HG03103 (cell line): ENCODE measurements around the gene OGFRL1.
"Not testable (repeated sequence)": the region's sequence is repeated elsewhere in the genome, so short reads cannot be mapped to it uniquely, and the experiment has no call there.

Experiments
- ATAC-seq: cut with Tn5 transposase; IDR thresholded peaks from one replicate; pipeline ENCODE4 v1.9.1; 2021; ENCODE audit warnings: low read depth; ENCODE audit not compliant: unreplicated experiment

The OGFRL1 gene

DNA sequence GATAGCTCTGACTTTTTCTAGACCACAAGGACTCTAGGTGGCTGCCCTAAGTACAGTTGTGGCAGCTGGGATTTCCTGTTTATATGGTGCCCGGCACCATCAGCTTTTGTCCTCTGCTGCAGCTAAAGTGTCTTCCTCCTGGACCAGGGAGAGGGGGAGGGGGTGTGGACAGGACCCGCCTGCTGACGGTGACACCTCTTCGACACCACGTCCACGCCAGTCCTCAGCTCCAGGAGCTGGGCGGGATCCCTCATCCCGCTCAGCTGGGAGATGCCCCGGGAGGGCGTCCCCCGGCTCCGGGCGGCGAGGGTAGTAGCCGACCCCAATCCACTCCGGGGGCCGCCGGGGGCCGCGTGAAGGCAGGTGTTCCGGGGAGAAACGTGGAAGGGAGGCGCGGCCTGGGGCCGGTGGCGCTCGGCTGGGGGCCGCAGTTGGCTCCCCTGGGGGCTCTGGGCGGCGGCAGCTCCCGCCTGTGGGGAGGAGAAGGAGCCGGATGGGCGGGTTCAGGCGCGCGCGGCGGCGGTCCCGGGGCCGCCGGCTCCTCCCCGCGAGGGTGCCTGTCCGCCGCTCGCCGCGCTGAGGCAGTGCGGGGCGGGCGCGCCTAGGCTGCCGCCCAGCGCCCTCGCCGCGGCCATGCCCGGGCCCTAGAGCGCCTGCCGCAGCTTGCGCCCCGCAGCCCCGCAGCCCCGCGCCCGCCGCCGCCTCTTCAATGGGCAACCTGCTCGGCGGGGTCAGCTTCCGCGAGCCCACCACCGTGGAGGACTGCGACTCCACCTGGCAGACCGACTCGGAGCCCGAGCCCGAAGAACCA lies at the start of gene OGFRL1:
OGFRL1 (plus strand) TSS at position 584 of the 811 bp plus-strand sequence; CDS start at position 710, 126 bp downstream.
- ATAC-seq = peak; percentile 85

GRCh38 chr6:71239694-71240093 lies 48.9 kb upstream of the OGFRL1 start:
- ATAC-seq = no peak

DNA sequence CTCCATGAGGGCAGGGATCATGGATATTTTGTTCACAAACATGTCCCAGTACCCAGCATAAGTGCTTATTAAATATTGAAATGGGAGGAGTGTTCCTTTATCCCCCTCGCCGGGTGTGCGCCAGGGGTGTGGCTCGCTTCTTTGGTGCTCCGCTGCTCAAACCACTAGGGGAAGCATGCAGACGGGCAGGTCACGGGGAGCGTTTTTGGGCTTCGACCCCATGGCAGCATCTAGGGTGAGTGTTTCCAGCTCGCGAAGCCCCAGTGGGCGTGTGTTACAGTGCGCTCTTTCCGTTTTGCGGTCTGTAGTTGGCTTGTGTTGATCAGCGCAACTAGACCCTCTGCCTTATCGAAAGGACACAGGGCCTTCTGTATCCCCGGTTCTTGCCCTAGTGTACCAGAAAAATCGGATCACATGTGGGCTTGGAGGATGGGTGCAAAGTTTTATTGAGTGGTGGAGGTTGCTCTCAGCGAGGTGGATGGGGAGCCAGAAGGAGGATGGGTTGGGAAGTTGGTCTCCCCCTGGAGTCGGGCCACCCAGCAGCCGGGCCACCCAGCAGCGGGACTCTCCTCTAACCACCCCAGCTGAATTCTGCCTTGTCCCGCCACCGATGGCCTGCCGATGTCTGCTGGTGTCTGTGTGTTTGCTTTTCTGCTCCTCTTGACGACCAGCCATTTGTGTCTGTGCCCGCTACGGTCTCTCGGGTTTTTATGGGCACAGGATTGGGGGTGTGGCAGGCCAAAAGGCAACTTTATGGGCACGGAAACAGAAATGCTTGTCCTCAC lies 43.2 kb upstream of the OGFRL1 start:
- ATAC-seq = no peak

DNA sequence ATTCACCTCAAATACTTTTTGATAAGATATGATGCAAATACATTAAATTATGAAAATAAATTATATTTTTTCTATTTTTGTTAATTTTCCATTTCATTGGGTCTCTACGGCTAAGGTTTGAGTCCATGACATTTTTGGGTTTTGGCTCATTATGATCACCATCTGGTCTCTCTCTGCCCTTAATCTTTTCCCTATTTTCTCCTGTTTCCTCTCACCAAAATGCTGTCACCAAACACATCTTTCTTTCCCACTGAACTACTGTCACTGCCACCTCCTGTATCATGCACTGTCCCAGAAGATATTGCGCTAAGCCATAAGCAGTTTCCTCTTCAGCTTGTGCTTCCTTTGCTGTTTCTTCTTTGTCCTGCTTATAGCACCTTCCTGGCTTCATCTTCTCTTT lies 42.0 kb upstream of the OGFRL1 start:
- ATAC-seq = no peak

DNA sequence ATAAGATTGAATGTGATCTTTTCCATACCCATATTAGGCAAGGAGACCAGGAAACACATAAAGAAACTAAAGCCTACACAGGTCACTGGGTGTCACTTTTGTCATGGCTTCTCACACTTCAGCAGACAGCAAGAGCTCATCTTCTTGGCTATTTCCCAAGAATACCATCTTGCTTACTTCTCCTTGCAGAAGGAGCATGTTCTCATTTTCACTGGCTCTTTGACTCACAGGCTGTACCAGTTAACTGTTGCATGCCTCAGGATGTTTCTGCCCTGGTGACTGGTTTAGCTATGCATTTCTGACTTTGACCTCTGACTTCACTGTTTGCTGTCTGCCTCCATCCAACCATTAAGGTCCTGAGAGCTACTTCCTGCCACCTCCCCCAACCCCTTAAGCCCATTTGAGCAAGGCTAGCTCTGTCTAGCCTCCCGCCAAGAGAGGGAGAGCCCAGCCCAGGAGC lies 40.3 kb upstream of the OGFRL1 start:
- peak; percentile 83 for ATAC-seq

DNA sequence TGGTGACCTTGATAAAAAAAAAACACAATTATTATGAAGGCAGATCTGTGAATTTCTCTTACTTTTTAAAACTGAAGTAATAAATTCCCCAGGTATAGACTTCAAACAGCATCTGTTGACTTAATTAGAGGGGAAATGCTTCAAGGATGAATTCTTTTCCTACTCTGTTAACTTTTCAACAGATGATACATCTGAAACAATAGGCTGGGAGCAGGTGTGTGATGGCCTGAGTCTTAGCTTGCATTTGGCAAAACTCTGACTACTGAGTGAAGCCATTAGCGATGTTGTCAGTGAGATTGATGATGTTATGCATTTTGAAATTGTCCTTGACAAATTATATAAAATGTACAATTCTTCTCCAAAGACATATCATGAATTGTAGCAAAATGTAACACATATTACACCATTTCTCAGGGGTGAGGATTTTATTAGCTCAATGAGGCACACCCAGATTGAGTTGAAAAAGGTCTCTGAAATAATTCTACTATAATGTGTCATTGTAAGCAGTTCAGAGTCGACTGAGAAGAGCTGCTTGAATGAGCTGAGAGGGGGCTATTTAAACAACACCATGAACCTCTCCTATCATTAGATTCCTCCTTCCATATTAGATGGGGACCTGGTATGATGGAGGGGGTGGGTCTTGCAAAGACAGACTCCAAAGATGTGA lies 39.6 kb upstream of the OGFRL1 start:
- ATAC-seq = no peak

GRCh38 chr6:71250099-71250602 lies 38.5 kb upstream of the OGFRL1 start:
- no peak for ATAC-seq

GRCh38 chr6:71252410-71252809 lies 36.2 kb upstream of the OGFRL1 start:
- ATAC-seq = no peak

- ATAC-seq = no peak
These were observed 35.7 kb upstream of the OGFRL1 start for GRCh38 chr6:71252960-71253359.

- no peak for ATAC-seq
These were observed 34.3 kb upstream of the OGFRL1 start for GRCh38 chr6:71254323-71254722.

- no peak for ATAC-seq
These were observed 30.3 kb upstream of the OGFRL1 start for GRCh38 chr6:71258078-71258866.

GRCh38 chr6:71259888-71260604 lies 28.6 kb upstream of the OGFRL1 start:
- ATAC-seq = no peak

- no peak for ATAC-seq
These were observed 25.7 kb upstream of the OGFRL1 start for GRCh38 chr6:71262914-71263313.

GRCh38 chr6:71266392-71266791 lies 22.2 kb upstream of the OGFRL1 start:
- ATAC-seq = not testable (repeated sequence)

DNA sequence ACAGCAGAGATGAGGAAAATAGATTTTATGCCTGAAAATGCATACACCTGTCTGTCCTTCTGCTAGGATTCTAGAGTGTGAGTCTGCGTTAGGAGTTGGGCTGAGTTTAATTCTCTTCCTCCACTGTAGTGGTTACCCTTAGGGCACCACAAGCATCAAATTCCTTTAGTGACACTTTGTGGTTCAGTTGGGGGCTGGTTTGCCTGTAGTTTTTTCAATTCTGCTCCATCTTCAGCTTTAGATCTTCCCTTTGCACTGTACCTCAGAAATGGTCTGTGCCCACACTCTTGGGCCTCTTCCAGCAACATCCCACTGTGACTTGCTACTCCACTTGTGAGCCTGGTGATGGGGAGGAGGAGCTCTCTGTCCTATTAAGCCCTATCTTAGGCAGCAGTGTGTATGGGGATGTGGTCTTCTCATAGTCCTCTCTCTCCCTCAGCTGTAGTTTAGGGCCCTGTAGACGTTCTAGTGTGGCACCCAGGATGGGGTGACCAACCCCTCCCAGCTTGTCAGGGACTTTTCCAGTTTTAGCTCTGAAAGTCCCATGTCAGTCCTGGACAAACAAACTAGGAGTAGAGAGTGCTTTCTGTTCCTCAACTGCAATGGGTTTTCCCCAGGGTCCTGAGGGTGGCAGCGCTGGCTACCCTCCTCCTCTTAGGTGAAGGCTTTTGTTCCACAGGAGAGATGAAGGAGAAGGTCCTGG lies 19.7 kb upstream of the OGFRL1 start:
- no peak for ATAC-seq

- ATAC-seq = peak; percentile 61
These were observed 10.5 kb upstream of the OGFRL1 start for GRCh38 chr6:71277926-71278600.

DNA sequence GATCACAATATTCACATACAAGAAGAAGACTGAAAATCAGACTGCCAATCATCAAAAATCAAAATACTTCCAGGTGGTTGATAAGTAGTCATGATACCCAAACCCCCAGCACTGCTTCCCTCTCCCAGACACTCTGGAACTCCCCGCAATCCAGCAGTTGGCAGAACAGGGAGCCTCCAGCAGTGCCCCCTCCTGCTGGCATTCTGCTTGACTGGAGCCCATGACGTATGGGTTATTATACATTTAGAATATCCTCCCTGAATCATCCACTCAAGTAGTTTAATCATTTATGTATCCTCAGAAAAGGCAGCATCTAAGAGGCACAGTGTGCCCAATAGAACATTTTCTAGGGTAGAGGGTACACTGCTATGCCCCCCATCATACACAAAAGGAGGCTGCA lies 9.3 kb upstream of the OGFRL1 start:
- no peak for ATAC-seq

GRCh38 chr6:71279740-71280139 lies 8.9 kb upstream of the OGFRL1 start:
- ATAC-seq = no peak
